Tibial nerve (tissue), 4 donors: Measurements from ENCODE around the gene C11orf71. TPM values are rescaled to one million over a fixed set of nuclear protein-coding genes. Genes with fewer than 3 reads are reported as not detected.

Experiments used
- DNase-seq, 2 donors: peaks; one replicate each; pipeline ENCODE4 v3.0.0-alpha.2; 2019; ENCODE audit warnings: low spot score in 2 of 2
- H3K27ac ChIP-seq, 4 donors: fragments of 200-600 bp; sonication (generic) in 3 of 4; one replicate each; pipeline ENCODE4 v1.5.1; 2017 to 2019; ENCODE audit warnings: mild to moderate bottlenecking in 1 of 4
- H3K27me3 ChIP-seq, 2 donors: fragments of 200-600 bp; sonication (generic) in 1 of 2; one replicate each; pipeline versions ENCODE4 v1.5.1 to v1.6.0; 2017 to 2019
- H3K36me3 ChIP-seq, 3 donors: fragments of 200-600 bp; sonication (generic); one replicate each; pipeline ENCODE4 v1.5.1; 2018 to 2019
- H3K4me1 ChIP-seq, 4 donors: fragments of 200-600 bp; sonication (generic) in 3 of 4; one replicate each; pipeline ENCODE4 v1.5.1; 2017 to 2019
- H3K4me3 ChIP-seq, 4 donors: fragments of 200-600 bp; sonication (generic) in 3 of 4; one replicate each; pipeline ENCODE4 v1.5.1; 2017 to 2019; ENCODE audit warnings: mild to moderate bottlenecking in 1 of 4, moderate library complexity in 1 of 4
- H3K9me3 ChIP-seq, 4 donors: fragments of 200-600 bp; sonication (generic) in 3 of 4; one replicate each; pipeline ENCODE4 v1.5.1; 2017 to 2019
- CTCF ChIP-seq, 5 experiments: fragments of 200-600 bp in 3 of 5; fragments of 450-650 bp in 2 of 5; sonication (generic) in 3 of 5; IDR thresholded peaks; one replicate each; pipeline ENCODE4 v1.5.1; 2016 to 2019; ENCODE audit warnings: antibody characterized with exemption in 5 of 5, mild to moderate bottlenecking in 3 of 5, moderate library complexity in 2 of 5
- EP300 ChIP-seq, 2 donors: sonication (generic); formaldehyde crosslinking; IDR thresholded peaks; one replicate each; pipeline ENCODE4 v1.6.1; 2017; ENCODE audit warnings: antibody characterized with exemption in 2 of 2, mild to moderate bottlenecking in 1 of 2
- POLR2A ChIP-seq, 2 donors: fragments of 450-650 bp; IDR thresholded peaks; one replicate each; pipeline ENCODE4 v1.6.1; 2017; ENCODE audit warnings: antibody characterized with exemption in 2 of 2, mild to moderate bottlenecking in 2 of 2, moderate library complexity in 2 of 2
- WGBS, 2 donors: methylation state at CpG; one replicate each; pipeline ENCODE4 v1.1.5; 2018; 5-methylcytosine and 5-hydroxymethylcytosine counted together
- total RNA-seq, 4 donors: library from RNA; depleted of rRNA; stranded (reverse); fragments of >200 nt; gene quantifications; one replicate each; pipeline ENCODE4 v1.1.0, GENCODE V29; 2016

C11orf71 gene
- total RNA-seq, 4 donors from 2014 or later, result 3.3 to 16.0 (median 13.5) TPM

- no peak for TF ChIP-seq POLR2A (IDR thresholded peaks at IDR 0.05)
- no peak for TF ChIP-seq CTCF (IDR thresholded peaks at IDR 0.05)
- no peak for DNase-seq
- no peak overlapping the region for H3K4me3 ChIP-seq
- H3K4me1 ChIP-seq, result no peaks in the 10 kb centered on the region
- H3K36me3 ChIP-seq, result peaks cover 0 to 8% (median 0%) of the 10 kb centered on the region in 3 donors
- no peaks in the 10 kb centered on the region for H3K27me3 ChIP-seq
- H3K27ac ChIP-seq, result no peak overlapping the region
- H3K9me3 ChIP-seq, result no peaks in the 10 kb centered on the region
Observed at GRCh38 chr11:114430290-114430689, 30.0 kb upstream of the C11orf71 start.

DNA sequence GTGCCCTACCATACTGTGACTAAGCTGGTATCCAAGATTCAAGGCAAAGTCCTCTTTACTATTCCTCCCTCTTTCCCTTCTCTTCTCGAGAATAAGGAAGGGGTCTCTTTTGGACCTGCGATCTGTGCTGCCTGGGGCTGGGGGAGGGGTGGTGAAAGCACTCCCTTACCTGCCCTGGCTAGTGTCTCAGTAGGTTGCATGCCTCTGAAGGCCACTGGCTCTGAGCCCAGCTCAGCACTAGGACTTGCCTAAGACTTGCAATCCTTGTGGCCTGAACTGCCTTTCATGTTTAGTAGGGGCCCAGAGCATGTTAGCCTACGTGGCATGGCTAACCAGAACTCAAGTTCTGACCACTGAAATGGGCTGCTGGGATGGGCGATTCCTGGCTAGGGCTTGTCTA, 26.0 kb upstream of the C11orf71 start:
- Histone ChIP-seq H3K27ac (no peak overlapping the region), H3K4me1 (no peaks in the 10 kb centered on the region), H3K9me3 (peaks cover 0 to 5% (median 0%) of the 10 kb centered on the region in 4 donors), H3K27me3 (no peaks in the 10 kb centered on the region), H3K4me3 (no peak overlapping the region), H3K36me3 (peaks cover 0 to 11% (median 0%) of the 10 kb centered on the region in 3 donors)
- DNase-seq, result no peak
- no peak for TF ChIP-seq EP300 (IDR thresholded peaks at IDR 0.05)
- no peak for TF ChIP-seq POLR2A (IDR thresholded peaks at IDR 0.05)
- TF ChIP-seq CTCF (IDR thresholded peaks at IDR 0.05), result no peak
- 87 to 99% methylated on average over 4 of the region's 4 CpGs for WGBS, 2 donors

- no peak for TF ChIP-seq CTCF (IDR thresholded peaks at IDR 0.05)
- Histone ChIP-seq H3K4me1 (peaks cover 0 to 5% (median 0%) of the 10 kb centered on the region in 4 donors), H3K4me3 (no peak overlapping the region), H3K9me3 (no peaks in the 10 kb centered on the region), H3K36me3 (peaks cover 0 to 15% (median 0%) of the 10 kb centered on the region in 3 donors), H3K27me3 (no peaks in the 10 kb centered on the region), H3K27ac (no peak overlapping the region)
- no peak for DNase-seq
Observed at GRCh38 chr11:114416441-114416961, 16.2 kb upstream of the C11orf71 start.

DNA sequence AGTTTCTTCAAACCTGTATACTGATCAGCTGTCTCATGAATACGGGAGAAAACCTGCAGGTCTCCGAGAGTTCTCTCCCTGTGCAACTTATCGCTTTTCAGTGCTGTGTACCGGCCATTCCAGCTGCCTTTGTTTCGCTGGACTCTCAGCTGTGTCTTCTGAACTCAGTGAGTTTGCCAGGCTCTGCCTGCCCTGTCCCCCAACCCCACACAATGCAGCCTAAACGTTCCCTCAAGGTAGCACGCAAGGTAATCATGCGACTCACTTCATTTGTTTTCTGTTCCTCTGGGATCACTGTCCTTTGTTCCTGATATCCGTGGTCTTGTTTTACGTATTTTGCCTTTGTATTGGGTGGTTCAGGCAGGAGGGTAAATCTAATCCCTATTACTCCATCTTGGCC, 13.6 kb upstream of the C11orf71 start:
- Histone ChIP-seq H3K4me3 (no peak overlapping the region), H3K27ac (no peak overlapping the region), H3K36me3 (peaks cover 0 to 31% (median 0%) of the 10 kb centered on the region in 3 donors), H3K9me3 (no peaks in the 10 kb centered on the region), H3K4me1 (peaks cover 0 to 5% (median 0%) of the 10 kb centered on the region in 4 donors), H3K27me3 (no peaks in the 10 kb centered on the region)
- no peak for DNase-seq
- whole genome bisulfite sequencing, 2 donors, result 83 to 88% methylated on average over 10 of the region's 10 CpGs
- TF ChIP-seq CTCF (IDR thresholded peaks at IDR 0.05), result no peak
- TF ChIP-seq POLR2A (IDR thresholded peaks at IDR 0.05), result no peak

DNA sequence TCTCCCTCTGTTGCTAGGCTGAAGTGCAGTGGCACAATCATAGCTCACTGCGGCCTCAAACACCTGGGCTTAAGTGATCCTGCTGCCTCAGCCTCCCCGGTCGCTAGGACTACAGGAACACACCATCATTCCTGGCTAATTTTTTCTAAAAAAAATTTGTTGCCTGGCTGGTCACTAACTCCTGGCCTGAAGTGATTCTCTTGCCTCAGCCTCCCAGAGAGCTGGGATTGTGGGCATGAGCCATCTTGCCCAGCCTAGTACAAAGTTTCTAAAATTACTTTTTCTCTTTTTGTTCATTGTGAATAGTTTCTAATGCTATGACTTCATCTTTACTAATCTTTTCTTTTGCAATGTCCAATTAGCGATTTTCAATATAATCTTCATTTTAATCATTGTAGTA, 12.6 kb upstream of the C11orf71 start:
- peaks cover 0 to 5% (median 0%) of the 10 kb centered on the region in 4 donors for H3K4me1 ChIP-seq
- H3K36me3 ChIP-seq, result peaks cover 0 to 37% (median 0%) of the 10 kb centered on the region in 3 donors
- H3K27ac ChIP-seq, result no peak overlapping the region
- 94 to 100% methylated on average over 4 of the region's 4 CpGs for WGBS, 2 donors
- no peaks in the 10 kb centered on the region for H3K27me3 ChIP-seq
- H3K9me3 ChIP-seq, result no peaks in the 10 kb centered on the region
- no peak for DNase-seq
- TF ChIP-seq CTCF (IDR thresholded peaks at IDR 0.05) (no peak), POLR2A (IDR thresholded peaks at IDR 0.05) (no peak), EP300 (IDR thresholded peaks at IDR 0.05) (no peak)
- H3K4me3 ChIP-seq, result no peak overlapping the region
